Measurements from ENCODE around the gene NFATC1. TPM values are rescaled to one million over a fixed set of nuclear protein-coding genes. Genes with fewer than 3 reads are reported as not detected.

NFATC1 gene
- total and polyA plus RNA-seq, 5 experiments from 2014 or later = 12.7 to 51.0 (median 34.9) TPM

GRCh38 chr18:79432376-79433120 is 36.8 kb downstream of the NFATC1 start:
- POLR2A ChIA-PET = no interaction called here
- Mint-ChIP-seq H3K36me3 (peaks cover 0 to 45% (median 0%) of the 10 kb centered on the region in 3 donors), H3K27ac (peak overlapping the region in 5 of 10 donors; percentile 25 to 77 (median 42)), H3K4me3 (peak overlapping the region in 1 of 10 donors; percentile 18), H3K27me3 (no peaks in the 10 kb centered on the region), H3K9me3 (no peaks in the 10 kb centered on the region), H3K4me1 (peaks cover 6 to 45% (median 37%) of the 10 kb centered on the region in 4 donors)
- ATAC-seq (no peak), DNase-seq (no peak)

DNA sequence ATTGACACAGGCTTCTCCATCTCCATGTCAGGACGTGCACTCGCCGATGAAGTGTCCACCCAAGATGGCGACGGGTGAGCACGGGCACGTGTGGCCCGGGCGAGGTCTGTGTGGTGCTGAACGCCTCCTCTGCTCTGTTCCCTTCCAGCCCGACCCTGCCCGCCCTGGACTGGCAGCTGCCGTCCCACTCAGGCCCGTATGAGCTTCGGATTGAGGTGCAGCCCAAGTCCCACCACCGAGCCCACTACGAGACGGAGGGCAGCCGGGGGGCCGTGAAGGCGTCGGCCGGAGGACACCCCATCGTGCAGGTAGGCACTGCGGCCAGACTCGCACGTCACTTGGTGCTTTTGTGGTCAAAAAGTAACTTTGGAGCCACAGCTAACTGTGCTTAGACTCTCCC is 37.7 kb downstream of the NFATC1 start:
- no peaks in the 10 kb centered on the region for H3K27me3 Mint-ChIP-seq
- ATAC-seq = no peak
- H3K4me3 Mint-ChIP-seq = no peak overlapping the region
- peak overlapping the region in 1 of 10 donors; percentile 44 for H3K27ac Mint-ChIP-seq
- POLR2A ChIA-PET = no interaction called here
- no peaks in the 10 kb centered on the region for H3K9me3 Mint-ChIP-seq
- no peak for DNase-seq
- H3K36me3 Mint-ChIP-seq = peaks cover 0 to 46% (median 0%) of the 10 kb centered on the region in 3 donors
- peaks cover 11 to 47% (median 42%) of the 10 kb centered on the region in 4 donors for H3K4me1 Mint-ChIP-seq

- Mint-ChIP-seq H3K36me3 (peaks cover 0 to 38% (median 0%) of the 10 kb centered on the region in 3 donors), H3K27me3 (no peaks in the 10 kb centered on the region), H3K4me1 (peaks cover 11 to 49% (median 45%) of the 10 kb centered on the region in 4 donors), H3K27ac (peak overlapping the region in 2 of 10 donors; percentile 49 to 56), H3K4me3 (no peak overlapping the region), H3K9me3 (no peaks in the 10 kb centered on the region)
- ATAC-seq = no peak
- no peak for DNase-seq
- POLR2A ChIA-PET = no interaction called here
Observed at GRCh38 chr18:79434607-79435401, 39.1 kb downstream of the NFATC1 start.

DNA sequence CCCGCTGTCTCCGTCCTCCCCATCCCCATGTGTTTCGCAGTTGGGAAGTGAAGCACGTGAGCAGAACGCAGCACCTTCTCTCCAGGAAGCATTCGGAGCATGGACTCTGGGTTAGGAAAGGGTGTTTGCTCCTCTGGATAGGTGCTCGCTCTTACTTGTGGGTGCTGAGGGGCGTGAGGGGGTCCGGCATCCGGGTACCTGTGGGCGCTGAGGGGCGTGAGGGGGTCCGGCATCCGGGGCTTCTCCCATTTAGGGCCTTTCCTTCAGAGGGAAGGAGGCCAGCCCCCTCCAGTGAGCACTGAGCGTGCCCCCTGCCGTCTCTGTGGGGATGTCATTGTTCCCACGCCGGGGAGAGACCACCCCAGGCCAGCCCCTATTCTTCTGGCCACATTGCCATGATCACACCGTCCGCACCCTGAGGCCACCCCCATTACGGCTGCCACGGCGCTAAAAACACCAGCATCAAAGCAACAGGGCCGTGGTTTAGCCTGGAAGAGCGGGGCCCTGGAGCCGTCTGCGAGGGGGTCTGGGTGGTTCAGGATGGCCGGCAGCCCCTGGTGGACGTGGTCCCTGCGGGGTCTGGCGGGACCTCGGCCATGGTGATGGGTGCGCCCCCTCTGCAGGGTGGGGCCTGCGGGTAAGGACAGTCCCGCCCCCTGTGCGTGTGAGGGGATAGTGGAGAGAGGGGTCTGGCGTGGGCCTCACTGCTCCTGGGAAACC is 41.0 kb downstream of the NFATC1 start:
- H3K4me3 Mint-ChIP-seq = no peak overlapping the region
- POLR2A ChIA-PET = interaction anchor here (0.8 to 1.6 kb wide), 2 partner anchors 8 to 17 kb away, joined by 3 read pairs; no protein-coding TSS in a partner anchor
- H3K27ac Mint-ChIP-seq = no peak overlapping the region
- H3K9me3 Mint-ChIP-seq = no peaks in the 10 kb centered on the region
- DNase-seq (no peak), ATAC-seq (no peak)
- H3K27me3 Mint-ChIP-seq = no peaks in the 10 kb centered on the region
- H3K4me1 Mint-ChIP-seq = peaks cover 19 to 50% (median 42%) of the 10 kb centered on the region in 4 donors
- H3K36me3 Mint-ChIP-seq = peaks cover 0 to 42% (median 0%) of the 10 kb centered on the region in 3 donors

- Mint-ChIP-seq H3K36me3 (peaks cover 0 to 34% (median 3%) of the 10 kb centered on the region in 3 donors), H3K4me3 (peak overlapping the region in 1 of 10 donors; percentile 36), H3K27me3 (no peaks in the 10 kb centered on the region), H3K4me1 (peaks cover 17 to 56% (median 39%) of the 10 kb centered on the region in 4 donors), H3K9me3 (no peaks in the 10 kb centered on the region), H3K27ac (peak overlapping the region in 6 of 10 donors; percentile 27 to 80 (median 62))
- POLR2A ChIA-PET = interaction anchor here (0.7 to 1.6 kb wide), 2 partner anchors 9 to 77 kb away, joined by 3 read pairs; no protein-coding TSS in a partner anchor
- no peak for ATAC-seq
- no peak for DNase-seq
Observed at GRCh38 chr18:79438089-79438897, 42.6 kb downstream of the NFATC1 start.

- Mint-ChIP-seq H3K27ac (peak overlapping the region in 9 of 10 donors; percentile 62 to 83 (median 70)), H3K36me3 (peaks cover 0 to 36% (median 3%) of the 10 kb centered on the region in 3 donors), H3K9me3 (no peaks in the 10 kb centered on the region), H3K4me1 (peaks cover 19 to 61% (median 39%) of the 10 kb centered on the region in 4 donors), H3K4me3 (peak overlapping the region in 5 of 10 donors; percentile 17 to 56 (median 33)), H3K27me3 (no peaks in the 10 kb centered on the region)
- DNase-seq (peak in 8 of 10 donors; percentile 17 to 48 (median 38)), ATAC-seq (peak; percentile 47 to 68)
- POLR2A ChIA-PET = interaction anchor here (0.7 to 1.0 kb wide), 2 partner anchors 76 to 83 kb away, joined by 3 to 4 read pairs; no protein-coding TSS in a partner anchor
Observed at GRCh38 chr18:79438898-79439627, 43.3 kb downstream of the NFATC1 start.

GRCh38 chr18:79439628-79440023 is 43.9 kb downstream of the NFATC1 start:
- Mint-ChIP-seq H3K4me1 (peaks cover 19 to 61% (median 38%) of the 10 kb centered on the region in 4 donors), H3K27ac (peak overlapping the region in 8 of 10 donors; percentile 36 to 83 (median 74)), H3K4me3 (peak overlapping the region in 3 of 10 donors; percentile 6 to 26 (median 23)), H3K27me3 (no peaks in the 10 kb centered on the region), H3K9me3 (no peaks in the 10 kb centered on the region), H3K36me3 (peaks cover 0 to 32% (median 3%) of the 10 kb centered on the region in 3 donors)
- ATAC-seq (no peak), DNase-seq (no peak)
- POLR2A ChIA-PET = interaction anchor here (1.0 kb wide), 1 partner anchor 83 kb away, joined by 4 read pairs; no protein-coding TSS in a partner anchor

DNA sequence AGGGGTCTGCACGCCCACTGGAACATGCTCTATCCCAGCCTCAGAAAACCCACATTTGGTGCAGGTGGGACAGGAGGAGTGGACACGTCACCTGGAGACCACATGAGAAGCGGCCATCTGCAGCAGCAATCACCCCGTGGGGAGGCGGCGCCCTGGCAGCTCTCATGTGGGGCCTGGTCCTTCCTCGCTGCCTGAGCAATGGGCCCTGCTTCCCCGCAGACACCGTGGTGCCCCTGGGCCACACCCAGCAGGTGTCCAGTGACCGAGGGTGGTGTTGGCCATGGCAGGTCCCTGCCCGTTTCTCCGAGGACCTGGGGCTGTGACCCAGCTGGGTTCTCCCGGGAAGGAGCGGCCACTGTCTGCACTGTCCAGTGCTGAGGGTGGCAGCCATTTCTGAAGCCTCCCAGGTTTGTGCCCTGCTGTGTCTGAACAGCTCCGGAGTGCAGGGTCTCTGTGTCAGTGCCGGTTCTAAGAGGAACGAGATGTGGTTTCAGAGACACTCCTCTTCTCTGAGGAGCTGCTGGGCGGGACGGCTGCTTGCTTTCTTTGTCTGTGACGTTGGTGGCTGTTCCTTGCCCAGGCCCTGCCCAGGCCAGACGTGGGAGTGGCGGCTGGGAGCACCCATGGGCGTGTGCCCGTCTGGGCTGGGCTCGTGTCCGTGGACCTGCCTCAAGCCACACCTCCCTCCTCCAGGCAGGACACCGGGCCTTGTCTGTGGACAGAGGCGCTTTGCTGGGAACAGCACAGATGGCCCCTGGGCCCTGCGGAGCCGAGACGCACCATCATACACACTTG is 44.8 kb downstream of the NFATC1 start:
- no peaks in the 10 kb centered on the region for H3K9me3 Mint-ChIP-seq
- DNase-seq (no peak), ATAC-seq (no peak)
- no peaks in the 10 kb centered on the region for H3K27me3 Mint-ChIP-seq
- H3K4me1 Mint-ChIP-seq = peaks cover 19 to 57% (median 33%) of the 10 kb centered on the region in 4 donors
- peaks cover 0 to 24% (median 3%) of the 10 kb centered on the region in 3 donors for H3K36me3 Mint-ChIP-seq
- no peak overlapping the region for H3K4me3 Mint-ChIP-seq
- POLR2A ChIA-PET = no interaction called here
- H3K27ac Mint-ChIP-seq = peak overlapping the region in 2 of 10 donors; percentile 20 to 80

- no peaks in the 10 kb centered on the region for H3K27me3 Mint-ChIP-seq
- peak overlapping the region in 7 of 10 donors; percentile 3 to 59 (median 45) for H3K27ac Mint-ChIP-seq
- POLR2A ChIA-PET = no interaction called here
- DNase-seq (no peak), ATAC-seq (no peak)
- no peak overlapping the region for H3K4me3 Mint-ChIP-seq
- H3K4me1 Mint-ChIP-seq = peaks cover 19 to 58% (median 31%) of the 10 kb centered on the region in 4 donors
- no peaks in the 10 kb centered on the region for H3K9me3 Mint-ChIP-seq
- H3K36me3 Mint-ChIP-seq = peaks cover 0 to 21% (median 3%) of the 10 kb centered on the region in 3 donors
Observed at GRCh38 chr18:79441420-79441819, 45.7 kb downstream of the NFATC1 start.

DNA sequence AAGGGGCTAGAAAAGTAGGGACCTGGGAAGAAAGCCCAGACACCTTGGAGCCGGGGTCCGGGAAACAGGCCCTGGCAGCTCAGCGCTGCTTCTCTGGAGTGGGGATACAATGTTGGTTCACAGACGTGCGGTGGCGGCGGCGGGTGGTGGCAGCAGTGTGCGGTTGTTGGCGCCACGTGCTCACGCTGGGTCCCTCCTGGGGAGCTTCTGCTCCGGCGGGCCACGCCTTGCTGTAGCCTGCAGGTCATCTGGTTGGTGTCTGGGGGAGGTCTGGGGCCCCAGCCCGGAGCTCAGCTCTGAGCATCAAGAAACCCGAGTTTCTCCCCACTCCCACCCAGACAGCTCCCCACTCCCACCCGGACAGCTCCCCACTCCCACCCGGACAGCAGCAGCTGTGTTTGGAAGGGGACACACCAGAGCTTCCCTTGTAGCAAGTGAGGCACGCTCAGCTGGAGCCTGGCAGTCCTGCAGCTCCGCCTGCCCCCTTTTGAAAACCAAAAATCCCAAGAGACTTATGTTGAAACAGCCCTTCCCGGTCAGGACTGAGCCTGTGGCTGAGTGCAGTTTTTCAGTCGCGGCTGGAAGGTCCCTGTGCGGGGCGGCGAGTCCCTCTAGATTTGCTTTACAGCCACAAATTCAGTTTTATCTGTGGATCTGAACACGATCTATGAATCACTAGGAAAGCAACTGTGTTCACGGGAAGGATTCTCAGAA is 46.9 kb downstream of the NFATC1 start:
- H3K27ac Mint-ChIP-seq = peak overlapping the region in 3 of 10 donors; percentile 29 to 53 (median 43)
- no peaks in the 10 kb centered on the region for H3K27me3 Mint-ChIP-seq
- no peaks in the 10 kb centered on the region for H3K9me3 Mint-ChIP-seq
- no peak for DNase-seq
- POLR2A ChIA-PET = interaction anchor here (0.6 kb wide), 1 partner anchor 66 kb away, joined by 3 read pairs; no protein-coding TSS in a partner anchor
- H3K4me3 Mint-ChIP-seq = no peak overlapping the region
- peaks cover 0 to 17% (median 3%) of the 10 kb centered on the region in 3 donors for H3K36me3 Mint-ChIP-seq
- H3K4me1 Mint-ChIP-seq = peaks cover 19 to 56% (median 32%) of the 10 kb centered on the region in 4 donors
- no peak for ATAC-seq
